GM18873 (cell line): ENCODE results near the gene ZC3H4.
"Not testable (repeated sequence)": the region's sequence is repeated elsewhere in the genome, so short reads cannot be mapped to it uniquely, and the experiment has no call there.

ENCODE experiments used
- ATAC-seq: cut with Tn5 transposase; IDR thresholded peaks from one replicate; pipeline ENCODE4 v1.9.1; 2021; ENCODE audit warnings: mild to moderate bottlenecking, moderate library complexity, moderate number of reproducible peaks; ENCODE audit not compliant: unreplicated experiment, low FRiP score

Gene ZC3H4

DNA sequence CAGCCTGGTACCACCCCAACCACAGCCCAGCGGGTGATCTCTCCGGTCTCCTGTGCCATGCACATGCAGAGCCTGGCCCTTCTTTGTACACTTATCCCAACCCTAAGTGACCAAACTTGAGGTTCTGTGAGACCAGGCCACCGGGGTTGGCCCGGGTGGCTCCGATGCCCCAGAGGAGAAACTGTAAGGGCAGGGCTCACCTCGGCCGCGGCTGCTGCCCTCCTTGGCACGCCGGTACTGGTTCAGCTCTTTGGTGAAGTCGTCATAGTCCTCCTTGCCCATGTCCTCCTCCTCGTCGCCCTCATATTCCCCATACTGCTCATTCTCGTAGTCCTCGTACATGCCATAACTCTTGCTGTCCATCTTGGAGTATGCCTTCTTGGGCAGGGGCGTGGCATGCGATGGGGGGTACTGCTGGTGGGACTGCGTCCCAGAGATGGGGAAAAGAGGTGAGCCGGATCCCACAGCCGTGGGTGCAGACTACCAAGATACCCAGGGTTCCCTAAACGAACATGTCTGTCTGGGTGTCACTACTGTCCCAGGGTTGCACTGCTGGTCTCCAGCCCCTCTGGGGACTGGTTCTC, 23.7 kb downstream of the ZC3H4 start:
- no peak for ATAC-seq

DNA sequence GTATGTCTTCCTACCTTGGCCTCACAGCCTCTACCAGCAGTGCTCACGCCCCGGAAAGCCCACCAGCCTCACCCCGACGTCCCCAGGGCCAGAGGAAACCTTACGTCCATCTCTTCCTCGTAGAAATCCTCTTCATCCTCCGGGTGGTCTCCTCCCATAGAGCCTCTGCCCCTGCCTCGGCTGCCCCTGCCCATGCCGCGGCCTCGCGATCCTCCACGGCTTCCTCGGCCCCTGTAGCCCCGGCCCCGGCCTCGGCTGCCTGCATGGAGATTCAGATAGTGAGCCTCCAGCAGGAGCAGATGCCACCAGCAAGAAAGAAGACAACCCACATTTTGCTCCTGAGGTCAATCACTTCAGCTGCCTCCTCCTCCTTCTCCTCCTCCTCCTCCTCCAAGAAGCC, 27.3 kb downstream of the ZC3H4 start:
- ATAC-seq = no peak

DNA sequence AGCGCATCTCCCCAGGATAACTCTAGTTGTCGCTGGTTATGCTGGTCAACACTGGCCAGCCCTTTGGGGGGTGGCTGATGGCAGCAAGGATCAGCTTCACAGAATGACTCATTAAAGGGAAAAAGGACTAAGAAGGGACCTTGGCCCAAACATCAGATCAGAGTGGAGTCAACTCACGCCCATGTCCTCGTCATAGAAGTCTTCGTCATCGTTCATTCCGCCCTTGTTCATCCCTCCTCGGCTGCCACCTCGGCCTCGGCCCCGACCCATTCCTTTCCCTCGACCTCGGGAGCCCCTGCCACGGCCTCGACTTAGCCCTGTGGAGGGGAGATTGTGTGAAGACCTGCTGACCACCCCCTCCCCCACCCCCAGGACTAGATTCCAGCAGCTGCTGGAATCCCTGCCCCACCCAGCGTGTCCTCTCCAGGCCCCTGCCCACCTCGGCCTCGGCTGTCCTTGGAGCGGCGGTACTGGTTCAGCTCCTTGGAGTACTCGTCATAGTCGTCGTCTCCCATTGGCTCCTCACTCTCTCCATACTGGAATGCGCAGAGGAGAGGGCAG, 28.6 kb downstream of the ZC3H4 start:
- no peak for ATAC-seq

DNA sequence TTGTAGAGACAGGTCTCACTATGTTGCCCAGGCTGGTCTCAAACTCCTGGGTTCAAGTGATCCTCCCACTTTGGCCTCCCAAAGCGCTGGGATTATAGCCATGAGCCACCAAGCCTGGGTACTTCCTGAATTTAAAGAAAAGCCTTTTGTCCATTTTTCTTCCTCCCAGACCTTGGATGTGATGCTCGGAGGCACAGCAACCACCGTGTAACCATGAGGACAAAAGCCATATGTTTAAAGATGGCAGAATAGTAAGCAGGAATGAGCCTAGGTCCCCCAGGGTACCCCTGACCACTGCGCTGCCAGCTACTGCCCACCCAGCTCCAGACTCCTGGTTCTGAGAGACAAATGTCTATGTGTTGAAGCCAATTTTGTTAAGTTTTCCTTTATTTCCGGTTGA, 31.1 kb downstream of the ZC3H4 start:
- no peak for ATAC-seq

DNA sequence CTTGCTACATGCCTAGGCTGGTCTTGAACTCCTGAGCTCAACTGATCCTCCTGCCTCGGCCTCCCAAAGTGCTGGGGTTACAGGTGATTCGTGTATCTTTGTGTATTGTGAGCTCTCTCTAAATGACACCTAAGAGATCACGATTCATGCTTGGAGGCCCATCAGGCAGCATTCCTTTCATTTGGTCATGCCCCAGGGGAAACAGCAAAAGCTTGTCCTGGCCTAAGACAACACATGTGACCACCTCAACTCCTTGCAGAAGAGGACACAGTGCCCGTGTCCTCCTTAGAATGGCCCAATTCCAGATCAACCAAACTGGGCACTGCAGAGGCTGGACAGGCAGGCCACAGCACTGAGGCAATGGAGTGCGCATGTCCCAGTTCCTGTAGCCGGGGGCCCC, 32.5 kb downstream of the ZC3H4 start:
- ATAC-seq = no peak

DNA sequence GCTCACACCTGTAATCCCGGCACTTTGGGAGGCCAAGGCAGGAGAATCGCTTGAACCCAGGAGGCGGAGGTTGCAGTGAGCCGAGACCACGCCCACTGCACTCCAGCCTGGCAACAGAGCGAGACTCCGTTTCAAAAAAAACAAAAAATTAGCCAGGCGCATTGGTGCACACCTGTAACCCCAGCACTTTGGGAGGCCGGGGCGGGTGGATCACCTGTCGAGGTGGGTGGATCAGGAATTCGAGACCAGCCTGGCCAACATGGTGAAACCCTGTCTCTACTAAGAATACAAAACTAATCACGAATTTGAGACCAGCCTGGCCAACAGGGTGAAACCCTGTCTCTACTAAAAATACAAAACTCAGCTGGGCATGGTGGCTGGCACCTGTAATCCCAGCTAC, 35.2 kb downstream of the ZC3H4 start:
- not testable (repeated sequence) for ATAC-seq

DNA sequence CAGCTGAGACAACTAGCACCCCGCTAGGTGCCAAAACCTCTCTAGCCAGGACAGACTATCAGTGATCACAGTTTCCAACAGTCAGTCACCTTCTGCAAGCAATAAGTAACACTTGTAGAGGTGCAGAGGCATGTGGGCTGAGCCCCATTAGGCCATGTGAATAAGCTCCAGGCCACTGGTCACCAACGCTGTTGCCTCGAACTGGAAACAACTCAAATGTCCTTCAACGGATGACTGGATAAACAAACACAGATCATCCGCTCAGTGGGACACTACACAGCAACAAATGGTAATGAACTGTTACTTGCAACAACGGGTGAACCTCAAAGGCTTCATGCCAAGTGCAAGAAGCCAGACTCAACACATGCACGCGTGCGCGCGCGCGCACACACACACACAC, 37.6 kb downstream of the ZC3H4 start:
- ATAC-seq = no peak

DNA sequence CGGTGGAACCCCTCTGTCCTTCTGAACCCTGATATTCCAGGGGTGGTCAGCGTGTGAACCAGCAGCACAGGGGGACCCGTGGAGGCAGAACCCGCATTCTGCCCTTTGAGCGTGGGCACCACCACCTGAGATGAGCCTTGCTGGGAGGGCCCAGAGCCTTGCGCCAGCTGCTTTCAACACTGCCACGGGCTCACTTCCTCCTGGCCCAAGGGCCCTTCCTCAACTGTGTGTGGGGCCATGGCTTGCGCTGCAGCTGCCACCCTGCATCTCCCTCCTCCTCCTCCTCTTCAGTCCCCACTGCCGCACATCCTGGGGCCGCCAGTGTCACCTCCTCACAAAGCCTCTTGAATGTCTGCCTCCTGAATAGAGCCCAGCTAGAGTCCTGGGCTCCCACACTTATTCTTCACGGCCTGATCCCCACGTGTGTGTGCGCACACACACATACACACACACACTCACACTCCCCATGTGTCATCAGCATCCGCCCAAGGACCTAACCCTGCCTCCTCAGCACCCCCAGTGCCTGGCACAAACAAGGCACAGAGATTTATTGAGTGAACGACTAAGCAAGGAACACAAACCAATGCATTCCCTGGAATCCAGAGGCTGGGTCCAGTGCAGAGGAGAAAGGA, 38.3 kb downstream of the ZC3H4 start:
- ATAC-seq = no peak

DNA sequence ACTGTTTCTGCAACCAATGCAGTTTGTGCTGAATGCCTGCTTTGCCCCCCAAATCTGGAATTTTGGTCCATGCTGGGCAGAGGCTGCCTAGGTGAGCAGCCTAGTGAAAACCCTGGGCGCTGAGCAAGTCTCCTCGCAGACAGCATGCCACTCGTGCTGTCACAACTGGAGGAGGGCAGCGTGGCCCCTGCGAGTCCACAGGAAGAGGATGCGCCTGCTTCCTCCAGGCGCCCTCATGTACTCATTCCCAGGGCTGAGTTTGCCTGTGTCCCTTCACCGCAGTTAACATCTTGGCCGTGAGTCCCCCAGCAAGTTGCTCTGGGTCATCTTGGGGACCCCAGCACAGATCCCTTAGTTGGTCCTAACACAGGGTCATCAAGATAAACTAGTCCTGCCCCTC, 39.0 kb downstream of the ZC3H4 start:
- no peak for ATAC-seq

DNA sequence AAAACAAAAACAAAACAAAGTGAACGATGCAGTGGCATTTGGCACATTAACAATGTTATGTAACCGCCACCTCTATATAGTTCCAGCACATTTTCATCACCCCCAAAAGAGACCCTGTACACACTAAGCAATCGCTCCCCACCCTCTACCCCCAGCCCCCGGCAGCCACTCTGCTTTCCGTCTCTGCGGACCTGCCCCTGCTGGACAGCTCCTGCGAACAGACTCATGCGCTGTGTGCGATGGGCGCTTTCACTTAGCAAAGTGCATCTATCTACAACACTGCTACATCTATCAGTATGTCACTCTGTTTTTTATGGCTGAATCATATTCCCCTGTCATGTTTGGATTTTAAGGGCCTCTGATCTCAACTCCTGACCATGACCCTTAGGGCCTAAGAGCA, 40.0 kb downstream of the ZC3H4 start:
- no peak for ATAC-seq

DNA sequence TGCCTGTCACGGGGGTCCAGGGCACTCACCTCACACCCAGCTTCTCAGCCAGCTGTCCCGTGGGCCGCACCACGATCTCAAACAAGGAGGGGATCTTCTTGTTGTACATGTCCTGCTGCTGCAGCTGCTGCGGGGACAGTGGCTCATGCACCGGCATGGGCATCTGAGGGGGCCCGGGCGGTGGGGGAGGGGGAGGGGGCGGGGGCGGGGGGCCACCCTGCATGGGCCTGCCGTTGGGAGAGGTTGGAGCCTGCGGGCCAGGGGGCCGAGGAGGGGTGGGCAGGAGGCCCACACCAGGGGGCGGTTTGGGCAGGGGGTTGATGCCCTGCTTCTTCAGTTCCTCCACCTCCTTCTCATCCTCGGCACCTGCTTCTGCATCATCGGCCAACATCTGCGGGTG, 41.3 kb downstream of the ZC3H4 start:
- ATAC-seq = no peak

DNA sequence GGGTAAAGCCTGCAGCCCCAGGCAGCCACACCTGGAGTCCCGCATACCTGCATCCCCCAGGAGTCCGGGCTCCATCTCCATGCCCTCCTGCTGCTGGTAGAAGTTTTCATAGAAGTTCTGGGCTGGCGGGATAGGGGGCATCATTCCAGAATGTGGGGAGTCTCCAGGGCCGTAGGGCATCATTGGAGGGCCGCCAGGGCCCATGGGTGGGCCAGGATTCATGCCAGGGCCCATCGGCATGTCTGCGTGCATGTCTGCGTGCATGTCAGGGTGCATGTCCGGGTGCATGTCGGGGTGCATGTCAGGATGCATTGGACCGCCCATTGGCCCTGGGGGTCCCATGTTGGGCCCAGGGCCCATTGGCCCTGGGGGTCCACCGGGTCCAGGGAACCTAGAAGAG, 41.8 kb downstream of the ZC3H4 start:
- no peak for ATAC-seq

DNA sequence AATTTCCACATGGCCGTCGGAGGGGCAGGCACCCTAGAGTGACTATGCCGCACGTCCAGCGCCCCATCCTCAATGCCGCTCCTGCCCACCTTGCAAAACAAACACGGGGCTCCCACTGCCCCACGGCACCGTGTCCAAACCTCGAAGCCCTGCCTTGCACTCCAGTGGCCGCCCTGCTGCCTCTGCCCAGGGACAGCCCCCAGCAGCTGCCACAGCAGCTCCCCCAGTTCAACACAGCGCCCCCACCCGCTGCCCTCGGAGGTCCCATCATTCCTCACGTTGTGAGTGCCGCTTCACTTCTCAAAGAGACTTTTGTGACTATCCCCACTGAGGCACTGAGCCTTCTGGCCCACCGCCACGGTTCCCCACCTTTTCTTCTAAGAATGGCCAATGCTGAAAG, 42.8 kb downstream of the ZC3H4 start:
- no peak for ATAC-seq

DNA sequence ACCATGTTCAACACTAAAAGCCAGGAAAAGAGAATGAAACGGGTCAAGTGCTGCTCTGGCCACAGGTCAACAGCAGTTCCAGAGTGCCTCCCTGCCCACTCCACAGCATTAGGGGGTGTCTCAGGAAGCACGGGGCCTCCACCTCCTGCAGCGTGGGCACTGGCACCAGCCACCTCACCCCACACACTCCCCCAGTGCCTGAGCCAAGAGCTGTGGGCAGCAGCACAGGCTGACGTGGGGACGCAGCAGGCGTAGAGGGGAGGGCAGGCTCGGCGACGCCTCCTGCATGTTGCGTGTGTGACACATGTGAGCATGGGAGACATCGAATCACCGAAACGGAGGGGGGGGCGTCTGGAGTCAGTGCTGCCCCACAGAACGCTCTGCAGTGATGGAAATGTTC, 43.8 kb downstream of the ZC3H4 start:
- no peak for ATAC-seq

DNA sequence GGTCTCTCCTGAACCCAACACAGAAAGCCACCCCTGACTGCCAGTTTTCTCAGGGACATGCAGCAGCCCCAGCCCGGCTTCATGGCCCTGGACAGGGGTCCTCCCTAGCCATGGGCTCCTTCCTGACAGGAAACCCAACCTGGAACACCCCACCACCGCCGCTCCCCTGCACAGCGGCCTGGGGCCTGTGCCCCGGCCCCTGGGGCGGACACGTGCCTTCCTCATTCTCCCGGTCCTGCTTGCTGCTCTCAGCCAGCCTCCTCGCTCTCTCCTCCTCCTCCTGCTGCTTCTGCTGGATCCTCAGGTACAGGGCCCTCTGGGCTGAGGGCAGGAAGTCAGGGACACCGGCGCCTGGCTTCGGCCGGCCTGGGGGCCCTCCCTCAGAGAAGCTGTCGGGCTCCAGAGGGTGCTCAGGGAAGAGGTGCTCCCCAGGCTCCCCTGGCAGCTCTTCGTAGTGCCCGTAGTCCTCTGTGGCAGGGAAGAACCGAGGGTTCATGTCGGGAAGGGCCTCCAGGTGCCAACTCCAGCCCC, 44.6 kb downstream of the ZC3H4 start:
- ATAC-seq = no peak

DNA sequence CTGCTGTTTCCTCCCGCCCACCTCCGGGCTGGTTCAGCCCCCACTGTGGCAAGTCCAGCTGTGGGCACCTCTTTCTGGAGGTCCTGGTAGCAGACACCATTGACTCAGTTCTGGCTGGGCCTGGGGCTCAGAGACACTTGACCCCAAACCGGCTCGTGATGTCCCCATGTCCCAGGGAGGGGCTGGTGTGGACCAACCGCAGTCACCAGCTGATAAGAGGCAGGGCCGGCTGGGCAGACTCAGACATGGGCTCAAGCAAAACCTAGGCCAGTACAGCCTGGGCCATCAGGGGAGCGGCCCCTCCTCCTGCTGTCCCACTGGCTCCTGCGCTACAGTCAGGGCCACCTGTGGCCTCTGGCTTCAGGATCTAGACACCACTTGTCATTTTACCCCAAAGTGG, 45.3 kb downstream of the ZC3H4 start:
- ATAC-seq = no peak

DNA sequence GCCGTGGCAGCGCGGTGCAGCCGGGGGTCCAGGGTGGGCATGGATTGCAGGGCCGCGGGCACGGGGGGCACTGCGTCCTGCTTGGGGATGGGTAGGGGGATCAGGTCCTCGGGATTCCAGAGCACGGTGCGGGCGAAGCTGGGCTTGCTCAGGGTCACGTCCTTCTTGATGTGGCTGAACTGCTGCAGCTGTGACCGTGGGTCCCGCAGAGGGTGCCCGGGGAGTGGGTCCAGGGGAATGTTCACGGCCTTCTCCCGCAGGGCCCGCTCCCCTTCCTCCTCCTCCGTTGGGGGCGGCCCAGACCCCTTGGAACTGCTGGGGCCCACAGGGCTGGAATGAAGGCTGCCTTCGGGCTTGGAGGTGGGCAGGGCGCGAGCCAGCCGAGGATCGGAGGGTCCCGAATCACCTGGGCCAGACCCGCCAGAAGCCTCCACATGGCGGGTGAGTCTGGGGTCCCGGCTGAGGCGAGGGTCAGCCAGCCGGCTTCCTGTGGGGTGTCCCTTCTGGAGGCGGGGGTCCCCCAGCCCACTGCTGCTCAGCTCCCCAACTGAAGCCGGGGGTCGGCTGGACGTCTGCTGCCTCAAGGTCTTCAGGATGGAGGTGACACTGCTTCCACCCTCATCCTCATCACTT, 46.2 kb downstream of the ZC3H4 start:
- ATAC-seq = no peak

DNA sequence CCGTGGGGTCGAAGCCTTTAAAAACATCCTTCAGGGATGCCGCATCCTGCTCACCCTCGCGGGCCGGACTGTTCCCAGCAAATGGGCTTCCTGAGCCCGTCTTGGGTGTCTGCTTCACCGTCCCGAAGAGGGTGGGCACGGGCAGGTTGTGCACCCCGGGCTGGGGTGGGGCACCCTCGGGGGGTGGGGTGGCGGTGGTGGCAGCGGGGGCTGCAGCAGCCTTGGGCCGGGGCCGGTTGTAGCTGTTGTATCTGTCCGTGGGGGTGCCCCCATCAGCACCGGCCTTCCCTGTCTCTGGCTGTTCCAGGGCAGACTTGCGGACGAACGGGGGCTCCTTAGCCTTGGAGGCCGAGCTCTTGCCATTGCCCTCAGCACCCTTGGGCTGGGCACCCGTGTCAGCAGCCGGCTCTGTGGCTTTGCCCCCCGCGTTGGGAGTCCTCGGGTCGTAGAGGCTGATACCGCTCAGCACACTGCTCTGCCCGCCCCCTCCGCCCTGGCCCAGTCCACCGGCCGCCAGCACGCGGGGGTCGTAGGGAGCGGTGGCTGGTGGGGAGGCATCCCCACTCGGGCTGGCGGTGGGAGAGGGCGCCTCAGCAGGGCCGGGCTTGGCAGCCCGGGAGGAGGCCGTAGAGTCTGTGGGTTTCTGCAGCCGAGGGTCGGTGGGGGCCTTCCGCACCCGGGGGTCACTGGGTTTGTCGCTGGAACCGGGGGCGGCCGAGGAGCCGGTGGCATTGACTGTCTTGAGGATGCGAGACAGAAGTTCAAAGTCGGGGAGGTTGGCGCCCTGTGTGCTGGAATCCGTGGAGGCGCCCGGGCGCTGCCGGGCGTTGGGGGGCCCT, 47.0 kb downstream of the ZC3H4 start:
- ATAC-seq = no peak

DNA sequence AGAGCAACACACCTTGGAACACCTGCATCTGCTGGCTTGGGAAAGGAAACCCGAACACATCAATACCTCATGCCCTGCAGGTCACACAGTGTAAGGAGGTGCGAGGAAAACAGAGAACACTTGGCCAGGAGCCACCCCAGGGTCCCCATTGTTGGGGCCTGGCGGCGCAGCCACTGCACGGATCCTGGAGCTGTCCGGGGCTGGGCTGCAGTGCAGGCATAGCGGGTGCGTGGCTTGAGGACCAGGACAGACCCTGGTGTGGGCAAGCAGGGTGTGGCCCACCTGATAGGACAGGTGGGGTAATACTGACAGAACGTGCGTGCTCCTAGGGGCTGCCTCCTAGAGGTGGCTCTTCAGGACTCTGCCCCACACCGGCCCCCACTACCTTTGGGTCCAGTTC, 48.3 kb downstream of the ZC3H4 start:
- no peak for ATAC-seq

DNA sequence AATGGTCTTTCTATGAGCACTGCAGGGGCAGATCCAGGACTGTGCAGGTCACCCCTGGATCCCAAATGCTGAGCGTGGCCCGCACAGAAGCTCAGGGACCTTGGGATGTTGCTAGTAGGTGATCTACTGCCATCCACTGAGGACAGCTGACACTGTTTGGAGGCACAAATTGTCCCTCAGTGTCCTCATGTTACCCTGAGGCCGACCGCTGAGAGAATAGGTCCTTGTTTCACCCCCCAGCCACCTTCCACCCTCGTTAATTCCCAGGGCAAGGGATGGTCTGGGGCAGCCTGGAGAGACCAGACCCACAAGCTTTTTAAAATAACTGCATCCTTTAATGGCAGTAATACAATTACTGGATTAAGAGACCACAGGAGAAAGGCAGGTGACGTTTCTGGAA, 49.7 kb downstream of the ZC3H4 start:
- ATAC-seq = no peak

DNA sequence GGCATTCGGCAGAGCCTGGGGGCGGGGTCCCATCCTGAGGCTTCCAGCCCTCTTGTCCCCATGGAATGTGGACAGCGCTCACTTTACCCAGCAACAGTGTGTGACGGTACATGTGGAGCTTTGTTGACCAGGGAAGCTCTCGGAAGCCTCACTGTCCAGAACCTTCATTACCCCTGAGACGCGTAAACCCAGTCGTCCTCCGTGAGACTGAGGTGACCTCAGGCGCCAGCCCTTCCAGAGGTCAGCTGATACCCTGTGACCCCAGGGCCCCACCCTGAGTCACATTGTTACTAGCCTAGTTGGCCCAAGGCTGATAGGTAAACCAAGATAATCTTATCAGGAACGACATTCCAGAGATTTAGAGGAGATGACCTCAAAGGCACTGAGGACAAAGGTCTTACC, 55.0 kb downstream of the ZC3H4 start:
- ATAC-seq = no peak
